HepG2 (cell line): ENCODE data around the gene SLC36A3. TPM values are rescaled to one million over a fixed set of nuclear protein-coding genes. Genes with fewer than 3 reads are reported as not detected.

Experiments
- BRD4 ChIP-seq: sonication (generic); formaldehyde crosslinking; IDR thresholded peaks from 2 replicates; pipeline ENCODE4 v1.4.0; 2020; ENCODE audit warnings: missing genetic modification reagents
- DMAP1 ChIP-seq: IDR thresholded peaks from 2 replicates; pipeline ENCODE4 v1.6.1; 2016
- ELF3 ChIP-seq: IDR thresholded peaks from 2 replicates; pipeline ENCODE4 v1.6.1; 2016; ENCODE audit warnings: missing genetic modification reagents, missing compliant biosample characterization
- FOXC1 ChIP-seq: sonication (generic); formaldehyde crosslinking; IDR thresholded peaks from 2 replicates; pipeline ENCODE4 v1.8.0; 2022; ENCODE audit warnings: mild to moderate bottlenecking, missing genetic modification reagents, borderline replicate concordance
- GLI4 ChIP-seq: sonication (generic); formaldehyde crosslinking; IDR thresholded peaks from 2 replicates; pipeline ENCODE4 v1.5.1; 2020; ENCODE audit warnings: missing genetic modification reagents, mild to moderate bottlenecking, moderate library complexity, borderline replicate concordance
- NFYB ChIP-seq: sonication (generic); formaldehyde crosslinking; IDR thresholded peaks from 2 replicates; pipeline ENCODE4 v1.4.0; 2020; ENCODE audit warnings: missing genetic modification reagents
- PBX2 ChIP-seq: IDR thresholded peaks from 2 replicates; pipeline ENCODE4 v1.6.1; 2016; ENCODE audit warnings: control low read depth
- RCOR2 ChIP-seq: IDR thresholded peaks from 2 replicates; pipeline ENCODE4 v1.6.1; 2016; ENCODE audit warnings: missing biosample characterization, missing genetic modification reagents
- YEATS4 ChIP-seq: sonication (generic); formaldehyde crosslinking; IDR thresholded peaks from 2 replicates; pipeline ENCODE4 v1.4.0; 2020; ENCODE audit warnings: missing genetic modification reagents, borderline replicate concordance
- ZFP37 ChIP-seq: sonication (generic); formaldehyde crosslinking; IDR thresholded peaks from 2 replicates; pipeline ENCODE4 v1.4.0; 2020; ENCODE audit warnings: missing genetic modification reagents, borderline replicate concordance
- ZFP90 ChIP-seq: sonication (generic); formaldehyde crosslinking; IDR thresholded peaks from 2 replicates; pipeline ENCODE4 v1.8.0; 2022; ENCODE audit warnings: missing genetic modification reagents, mild to moderate bottlenecking, inconsistent platforms, borderline replicate concordance
- ZFY ChIP-seq: sonication (generic); formaldehyde crosslinking; IDR thresholded peaks from 2 replicates; pipeline ENCODE4 v1.4.0; 2020; ENCODE audit warnings: missing genetic modification reagents
- ZMYM2 ChIP-seq: sonication (generic); formaldehyde crosslinking; IDR thresholded peaks from 2 replicates; pipeline ENCODE4 v1.8.0; 2022; ENCODE audit warnings: mild to moderate bottlenecking, missing genetic modification reagents
- ZNF383 ChIP-seq: sonication (generic); formaldehyde crosslinking; IDR thresholded peaks from 2 replicates; pipeline ENCODE4 v1.4.0; 2020; ENCODE audit warnings: missing genetic modification reagents, mild to moderate bottlenecking, borderline replicate concordance
- ZNF546 ChIP-seq: sonication (generic); formaldehyde crosslinking; conservative IDR thresholded peaks from 2 replicates; pipeline ENCODE4 v1.8.1; 2023; ENCODE audit warnings: mild to moderate bottlenecking, missing genetic modification reagents
- ZNF552 ChIP-seq: sonication (generic); formaldehyde crosslinking; IDR thresholded peaks from 2 replicates; pipeline ENCODE4 v1.9.0; 2022; ENCODE audit warnings: missing genetic modification reagents, mild to moderate bottlenecking, borderline replicate concordance
- ZNF556 ChIP-seq: sonication (generic); formaldehyde crosslinking; IDR thresholded peaks from 2 replicates; pipeline ENCODE4 v1.4.0; 2020; ENCODE audit warnings: mild to moderate bottlenecking, missing genetic modification reagents, borderline replicate concordance
- ZNF788 ChIP-seq: sonication (generic); formaldehyde crosslinking; IDR thresholded peaks from 2 replicates; pipeline ENCODE4 v1.5.0; 2020; ENCODE audit warnings: mild to moderate bottlenecking, missing genetic modification reagents, borderline replicate concordance
- polyA plus RNA-seq, 8 experiments: library from polyadenylated mRNA; depleted of rRNA in 3 of 8; stranded (reverse) in 7 of 8; unstranded in 1 of 8; fragments of >200 nt; fragmentation: Illumina TruSeq in 4 of 8; extraction: Trizol in 4 of 8; gene quantifications; 2 replicates each; pipeline versions ENCODE4 v1.2.1 to v1.2.3, GENCODE V29; 2011 to 2016; ENCODE audit warnings: low read depth in 4 of 8, missing spikeins in 1 of 8, mixed read lengths in 1 of 8; ENCODE audit not compliant: insufficient read depth in 1 of 8
- total RNA-seq, 5 experiments: library from RNA; depleted of rRNA; stranded (reverse); fragments of >200 nt; fragmentation: Illumina TruSeq; extraction: Trizol; gene quantifications; 2 replicates each; pipeline ENCODE4 v1.2.3, GENCODE V29; 2016; ENCODE audit warnings: low read depth in 1 of 5
- TF ChIP-seq, protein P1 (sequence below): sonication (generic); formaldehyde crosslinking; IDR thresholded peaks from 2 replicates; pipeline ENCODE4 v1.4.0; 2020; ENCODE audit warnings: mild to moderate bottlenecking, missing genetic modification reagents
- TF ChIP-seq, protein P2 (sequence below): IDR thresholded peaks from 2 replicates; pipeline ENCODE4 v1.6.1; 2016; ENCODE audit warnings: missing genetic modification reagents, missing compliant biosample characterization
- TF ChIP-seq, protein P3 (sequence below): sonication (generic); formaldehyde crosslinking; IDR thresholded peaks from 2 replicates; pipeline ENCODE4 v1.4.0; 2020; ENCODE audit warnings: mild to moderate bottlenecking, missing genetic modification reagents
- TF ChIP-seq, protein P4 (sequence below): sonication (generic); formaldehyde crosslinking; IDR thresholded peaks from 2 replicates; pipeline ENCODE4 v1.5.0; 2020; ENCODE audit warnings: missing genetic modification reagents, mild to moderate bottlenecking, borderline replicate concordance
- TF ChIP-seq, protein P5 (sequence below): IDR thresholded peaks from 2 replicates; pipeline ENCODE4 v1.6.1; 2016; ENCODE audit warnings: low read depth

SLC36A3 gene
- total and polyA plus RNA-seq, 2 of the 13 experiments (the other 11 are each of a cell fraction or from before 2014, with no cell fraction given) = not detected

DNA sequence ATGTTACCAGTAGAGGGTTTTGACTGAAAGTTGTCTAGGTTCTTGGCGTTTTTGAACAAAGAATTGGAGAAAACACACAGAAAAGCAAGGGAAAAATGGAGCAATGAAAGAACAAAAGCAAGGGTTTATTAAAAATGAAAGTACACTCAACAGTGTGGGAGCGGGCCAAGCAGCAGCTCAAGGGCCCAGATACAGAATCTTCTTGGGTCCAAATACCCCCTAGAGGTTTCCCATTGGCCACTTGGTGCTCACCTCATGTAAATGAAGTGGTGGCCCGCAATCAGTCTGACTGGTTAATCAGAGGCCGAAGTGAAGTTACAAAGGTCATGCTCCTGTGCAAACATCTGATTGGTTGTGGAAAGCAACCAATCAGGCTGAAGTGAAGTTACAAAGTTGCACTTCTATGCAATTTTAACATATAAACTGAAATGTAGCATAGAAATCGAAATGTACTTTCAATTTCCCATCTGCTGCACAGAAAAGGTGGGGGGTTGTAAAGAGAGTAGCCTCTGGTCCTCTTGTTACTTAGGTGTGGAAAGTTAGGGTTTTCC lies 52.5 kb downstream of the SLC36A3 start (continued):
- TF ChIP-seq, protein P1, sequence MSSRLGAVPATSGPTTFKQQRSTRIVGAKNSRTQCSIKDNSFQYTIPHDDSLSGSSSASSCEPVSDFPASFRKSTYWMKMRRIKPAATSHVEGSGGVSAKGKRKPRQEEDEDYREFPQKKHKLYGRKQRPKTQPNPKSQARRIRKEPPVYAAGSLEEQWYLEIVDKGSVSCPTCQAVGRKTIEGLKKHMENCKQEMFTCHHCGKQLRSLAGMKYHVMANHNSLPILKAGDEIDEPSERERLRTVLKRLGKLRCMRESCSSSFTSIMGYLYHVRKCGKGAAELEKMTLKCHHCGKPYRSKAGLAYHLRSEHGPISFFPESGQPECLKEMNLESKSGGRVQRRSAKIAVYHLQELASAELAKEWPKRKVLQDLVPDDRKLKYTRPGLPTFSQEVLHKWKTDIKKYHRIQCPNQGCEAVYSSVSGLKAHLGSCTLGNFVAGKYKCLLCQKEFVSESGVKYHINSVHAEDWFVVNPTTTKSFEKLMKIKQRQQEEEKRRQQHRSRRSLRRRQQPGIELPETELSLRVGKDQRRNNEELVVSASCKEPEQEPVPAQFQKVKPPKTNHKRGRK (CRISPR knock-in tag) = no peak
- TF ChIP-seq, protein P2, sequence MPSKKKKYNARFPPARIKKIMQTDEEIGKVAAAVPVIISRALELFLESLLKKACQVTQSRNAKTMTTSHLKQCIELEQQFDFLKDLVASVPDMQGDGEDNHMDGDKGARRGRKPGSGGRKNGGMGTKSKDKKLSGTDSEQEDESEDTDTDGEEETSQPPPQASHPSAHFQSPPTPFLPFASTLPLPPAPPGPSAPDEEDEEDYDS = peak; percentile 96
- TF ChIP-seq PBX2 (CRISPR knock-in tag) (no peak), FOXC1 (CRISPR knock-in tag) (no peak), ZFP90 (CRISPR knock-in tag) (no peak), ZFP37 (CRISPR knock-in tag) (no peak), GLI4 (CRISPR knock-in tag) (no peak), ZNF546 (CRISPR knock-in tag) (no peak), DMAP1 (no peak), ZMYM2 (no peak), ZNF552 (CRISPR knock-in tag) (no peak), ZNF788 (no peak; the same call in 1 of the 2 replicates), ELF3 (CRISPR knock-in tag) (no peak), ZNF556 (CRISPR knock-in tag) (no peak), ZNF383 (CRISPR knock-in tag) (no peak), BRD4 (no peak), ZFY (CRISPR knock-in tag) (peak; percentile 85), RCOR2 (CRISPR knock-in tag) (no peak), NFYB (CRISPR knock-in tag) (peak; percentile 89), YEATS4 (peak; percentile 46; the same call in 1 of the 2 replicates)
- TF ChIP-seq, protein P3, sequence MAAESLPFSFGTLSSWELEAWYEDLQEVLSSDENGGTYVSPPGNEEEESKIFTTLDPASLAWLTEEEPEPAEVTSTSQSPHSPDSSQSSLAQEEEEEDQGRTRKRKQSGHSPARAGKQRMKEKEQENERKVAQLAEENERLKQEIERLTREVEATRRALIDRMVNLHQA (CRISPR knock-in tag) = no peak
- TF ChIP-seq, protein P4, sequence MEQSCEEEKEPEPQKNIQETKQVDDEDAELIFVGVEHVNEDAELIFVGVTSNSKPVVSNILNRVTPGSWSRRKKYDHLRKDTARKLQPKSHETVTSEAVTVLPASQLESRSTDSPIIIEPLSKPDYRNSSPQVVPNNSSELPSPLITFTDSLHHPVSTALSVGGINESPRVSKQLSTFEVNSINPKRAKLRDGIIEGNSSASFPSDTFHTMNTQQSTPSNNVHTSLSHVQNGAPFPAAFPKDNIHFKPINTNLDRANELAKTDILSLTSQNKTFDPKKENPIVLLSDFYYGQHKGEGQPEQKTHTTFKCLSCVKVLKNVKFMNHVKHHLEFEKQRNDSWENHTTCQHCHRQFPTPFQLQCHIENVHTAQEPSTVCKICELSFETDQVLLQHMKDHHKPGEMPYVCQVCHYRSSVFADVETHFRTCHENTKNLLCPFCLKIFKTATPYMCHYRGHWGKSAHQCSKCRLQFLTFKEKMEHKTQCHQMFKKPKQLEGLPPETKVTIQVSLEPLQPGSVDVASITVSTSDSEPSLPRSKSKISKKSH = no peak
- TF ChIP-seq, protein P5, sequence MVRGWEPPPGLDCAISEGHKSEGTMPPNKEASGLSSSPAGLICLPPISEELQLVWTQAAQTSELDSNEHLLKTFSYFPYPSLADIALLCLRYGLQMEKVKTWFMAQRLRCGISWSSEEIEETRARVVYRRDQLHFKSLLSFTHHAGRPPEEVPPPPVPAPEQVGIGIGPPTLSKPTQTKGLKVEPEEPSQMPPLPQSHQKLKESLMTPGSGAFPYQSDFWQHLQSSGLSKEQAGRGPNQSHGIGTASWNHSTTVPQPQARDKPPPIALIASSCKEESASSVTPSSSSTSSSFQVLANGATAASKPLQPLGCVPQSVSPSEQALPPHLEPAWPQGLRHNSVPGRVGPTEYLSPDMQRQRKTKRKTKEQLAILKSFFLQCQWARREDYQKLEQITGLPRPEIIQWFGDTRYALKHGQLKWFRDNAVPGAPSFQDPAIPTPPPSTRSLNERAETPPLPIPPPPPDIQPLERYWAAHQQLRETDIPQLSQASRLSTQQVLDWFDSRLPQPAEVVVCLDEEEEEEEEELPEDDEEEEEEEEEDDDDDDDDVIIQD (CRISPR knock-in tag) = no peak
